Measurements from ENCODE around the gene PSAP.

The PSAP gene

GRCh38 chr10:71801361-71801760 is 49.7 kb downstream of the PSAP start:
- no peaks in the 10 kb centered on the region for H3K4me1 ChIP-seq (ENCODE audit: insufficient read depth, low read length)
- no peaks in the 10 kb centered on the region for H3K36me3 ChIP-seq (ENCODE audit: insufficient read depth, low read length)
- no peaks in the 10 kb centered on the region for H3K9me3 ChIP-seq (ENCODE audit: insufficient read depth, low read depth, low read length)
- H3K9ac ChIP-seq (ENCODE audit: low read depth, low read length), result no peak overlapping the region
- WGBS, result 92% methylated on average over 9 of the region's 9 CpGs
- H3K4me3 ChIP-seq (ENCODE audit: low read length), result no peak overlapping the region
- no peak overlapping the region for H3K27ac ChIP-seq (ENCODE audit: low read depth, low read length)
- 0 out of 2 replicates have a peak, but pooled peaks cover 8% of the 10 kb centered on the region for H3K27me3 ChIP-seq (ENCODE audit: insufficient read depth, low read length)

DNA sequence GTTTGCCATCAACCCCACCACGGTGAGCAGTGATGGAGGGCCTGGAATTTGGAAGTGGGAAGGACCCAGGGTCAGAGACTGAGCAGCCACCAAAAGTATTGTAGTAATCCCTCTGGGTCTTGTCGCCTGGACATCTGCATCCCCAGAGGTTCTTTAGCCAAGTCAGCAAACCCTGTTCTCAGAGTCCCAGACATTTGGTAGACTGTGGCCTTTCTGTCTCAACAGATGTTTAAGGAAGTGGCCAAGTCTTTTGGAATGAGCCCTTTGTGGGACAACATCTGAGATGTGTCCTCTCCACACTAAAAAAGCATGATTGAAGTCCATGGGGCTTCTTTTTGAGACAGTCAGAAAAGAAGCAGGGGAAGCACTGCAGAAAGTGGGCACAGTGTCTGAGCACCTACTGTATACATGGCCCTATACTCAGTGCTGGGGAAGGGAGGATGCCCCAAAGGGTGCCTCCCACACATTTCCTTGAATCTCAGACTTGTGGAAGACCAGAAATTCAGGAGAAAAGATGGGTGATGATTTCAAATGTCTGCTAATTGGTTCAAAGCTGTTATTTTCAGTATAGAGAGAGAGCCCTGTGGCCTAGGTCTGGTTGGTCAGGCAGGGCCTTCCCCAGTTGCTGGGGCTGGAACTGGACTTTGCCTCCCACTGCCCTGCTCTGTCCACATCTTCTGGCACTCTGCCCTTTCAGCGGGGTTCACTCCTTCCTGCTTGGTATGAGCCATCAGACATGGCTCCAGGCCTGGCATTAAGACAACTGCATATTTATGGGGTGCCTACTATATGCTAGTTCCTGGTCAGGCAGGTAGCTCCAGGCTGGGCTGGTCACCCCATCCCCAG is 51.2 kb downstream of the PSAP start:
- 87% methylated on average over 3 of the region's 3 CpGs for WGBS
- Histone ChIP-seq H3K9ac (ENCODE audit: low read depth, low read length) (no peak overlapping the region), H3K36me3 (ENCODE audit: insufficient read depth, low read length) (no peaks in the 10 kb centered on the region), H3K27me3 (ENCODE audit: insufficient read depth, low read length) (0 out of 2 replicates have a peak, but pooled peaks cover under 1% of the 10 kb centered on the region), H3K4me1 (ENCODE audit: insufficient read depth, low read length) (no peaks in the 10 kb centered on the region), H3K27ac (ENCODE audit: low read depth, low read length) (no peak overlapping the region), H3K4me3 (ENCODE audit: low read length) (no peak overlapping the region), H3K9me3 (ENCODE audit: insufficient read depth, low read depth, low read length) (no peaks in the 10 kb centered on the region)

GRCh38 chr10:71799112-71799511 is 51.9 kb downstream of the PSAP start:
- Histone ChIP-seq H3K27ac (ENCODE audit: low read depth, low read length) (no peak overlapping the region), H3K4me1 (ENCODE audit: insufficient read depth, low read length) (no peaks in the 10 kb centered on the region), H3K9ac (ENCODE audit: low read depth, low read length) (no peak overlapping the region), H3K27me3 (ENCODE audit: insufficient read depth, low read length) (no peaks in the 10 kb centered on the region), H3K4me3 (ENCODE audit: low read length) (no peak overlapping the region), H3K9me3 (ENCODE audit: insufficient read depth, low read depth, low read length) (no peaks in the 10 kb centered on the region), H3K36me3 (ENCODE audit: insufficient read depth, low read length) (no peaks in the 10 kb centered on the region)
- 80% methylated on average over 10 of the region's 10 CpGs for WGBS

DNA sequence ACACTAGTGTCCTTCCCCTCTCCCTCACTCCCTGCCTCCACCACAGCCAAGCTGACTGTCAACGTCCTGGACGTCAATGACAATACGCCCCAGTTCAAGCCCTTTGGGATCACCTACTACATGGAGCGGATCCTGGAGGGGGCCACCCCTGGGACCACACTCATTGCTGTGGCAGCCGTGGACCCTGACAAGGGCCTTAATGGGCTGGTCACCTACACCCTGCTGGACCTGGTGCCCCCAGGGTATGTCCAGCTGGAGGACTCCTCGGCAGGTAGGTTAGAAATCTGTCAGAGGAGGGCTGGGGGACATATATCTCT is 52.8 kb downstream of the PSAP start:
- H3K4me3 ChIP-seq (ENCODE audit: low read length), result no peak overlapping the region
- no peaks in the 10 kb centered on the region for H3K4me1 ChIP-seq (ENCODE audit: insufficient read depth, low read length)
- H3K27me3 ChIP-seq (ENCODE audit: insufficient read depth, low read length), result no peaks in the 10 kb centered on the region
- H3K27ac ChIP-seq (ENCODE audit: low read depth, low read length), result no peak overlapping the region
- no peak overlapping the region for H3K9ac ChIP-seq (ENCODE audit: low read depth, low read length)
- 89% methylated on average over 6 of the region's 6 CpGs for WGBS
- H3K9me3 ChIP-seq (ENCODE audit: insufficient read depth, low read depth, low read length), result no peaks in the 10 kb centered on the region
- H3K36me3 ChIP-seq (ENCODE audit: insufficient read depth, low read length), result no peaks in the 10 kb centered on the region

DNA sequence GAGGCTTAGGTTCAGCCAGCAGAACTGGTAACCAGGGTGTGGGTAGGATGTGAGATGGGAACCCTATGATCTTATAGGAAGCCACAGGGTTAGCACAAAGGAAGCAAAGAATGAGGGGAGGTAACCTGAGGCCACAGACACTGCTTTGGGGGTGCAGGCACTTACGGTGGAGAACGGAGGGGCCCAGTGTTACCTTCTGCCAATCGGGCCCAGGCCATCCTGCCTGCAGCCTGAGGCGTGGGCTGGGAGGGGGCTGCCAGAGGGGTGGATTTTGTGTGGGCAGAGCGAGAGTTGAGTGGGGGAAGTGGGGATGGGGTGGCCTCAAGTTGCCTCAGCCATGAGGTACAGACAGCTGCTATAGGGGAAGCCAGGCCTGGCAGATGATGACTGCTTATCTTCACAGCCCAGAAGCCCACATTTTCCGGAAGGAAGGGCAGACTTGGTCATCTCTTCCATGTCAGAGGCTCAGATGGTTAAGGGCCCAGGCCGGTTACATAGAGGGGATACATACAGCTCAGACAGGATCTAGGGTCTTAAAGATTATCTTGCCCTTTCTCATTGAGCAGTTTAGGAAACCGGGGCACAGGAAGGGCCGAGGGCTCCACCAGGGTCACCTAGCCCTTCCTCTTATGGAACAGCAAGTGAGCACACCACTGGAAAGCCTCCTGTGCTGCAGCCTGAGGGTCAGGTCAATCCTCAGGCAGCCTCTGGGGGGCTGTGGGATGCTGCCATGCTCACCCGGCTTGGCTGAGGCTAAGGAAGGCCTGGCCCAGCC is 53.3 kb downstream of the PSAP start:
- no peak overlapping the region for H3K27ac ChIP-seq (ENCODE audit: low read depth, low read length)
- 84% methylated on average over 10 of the region's 10 CpGs for WGBS

GRCh38 chr10:71796749-71797405 is 54.2 kb downstream of the PSAP start:
- H3K27ac ChIP-seq (ENCODE audit: low read depth, low read length), result no peak overlapping the region
- H3K9me3 ChIP-seq (ENCODE audit: insufficient read depth, low read depth, low read length), result no peaks in the 10 kb centered on the region
- H3K4me3 ChIP-seq (ENCODE audit: low read length), result no peak overlapping the region
- 80% methylated on average over 6 of the region's 7 CpGs for WGBS
- no peaks in the 10 kb centered on the region for H3K36me3 ChIP-seq (ENCODE audit: insufficient read depth, low read length)
- no peak overlapping the region for H3K9ac ChIP-seq (ENCODE audit: low read depth, low read length)
- no peaks in the 10 kb centered on the region for H3K27me3 ChIP-seq (ENCODE audit: insufficient read depth, low read length)
- no peaks in the 10 kb centered on the region for H3K4me1 ChIP-seq (ENCODE audit: insufficient read depth, low read length)

More for the DNA sequence above, 53.3 kb downstream of the PSAP start:
- Histone ChIP-seq H3K9ac (ENCODE audit: low read depth, low read length) (no peak overlapping the region), H3K4me1 (ENCODE audit: insufficient read depth, low read length) (no peaks in the 10 kb centered on the region), H3K9me3 (ENCODE audit: insufficient read depth, low read depth, low read length) (no peaks in the 10 kb centered on the region), H3K4me3 (ENCODE audit: low read length) (no peak overlapping the region), H3K27me3 (ENCODE audit: insufficient read depth, low read length) (no peaks in the 10 kb centered on the region), H3K36me3 (ENCODE audit: insufficient read depth, low read length) (no peaks in the 10 kb centered on the region)

GRCh38 chr10:71795248-71795647 is 55.8 kb downstream of the PSAP start:
- H3K4me1 ChIP-seq (ENCODE audit: insufficient read depth, low read length), result no peaks in the 10 kb centered on the region
- no peak overlapping the region for H3K9ac ChIP-seq (ENCODE audit: low read depth, low read length)
- H3K4me3 ChIP-seq (ENCODE audit: low read length), result no peak overlapping the region
- H3K9me3 ChIP-seq (ENCODE audit: insufficient read depth, low read depth, low read length), result no peaks in the 10 kb centered on the region
- WGBS, result 16% methylated on average over 2 of the region's 2 CpGs
- H3K27ac ChIP-seq (ENCODE audit: low read depth, low read length), result no peak overlapping the region
- H3K27me3 ChIP-seq (ENCODE audit: insufficient read depth, low read length), result no peaks in the 10 kb centered on the region
- no peaks in the 10 kb centered on the region for H3K36me3 ChIP-seq (ENCODE audit: insufficient read depth, low read length)

- 87% methylated on average over 17 of the region's 17 CpGs for WGBS
- Histone ChIP-seq H3K9ac (ENCODE audit: low read depth, low read length) (no peak overlapping the region), H3K4me3 (ENCODE audit: low read length) (no peak overlapping the region), H3K27me3 (ENCODE audit: insufficient read depth, low read length) (no peaks in the 10 kb centered on the region), H3K27ac (ENCODE audit: low read depth, low read length) (no peak overlapping the region), H3K4me1 (ENCODE audit: insufficient read depth, low read length) (no peaks in the 10 kb centered on the region), H3K36me3 (ENCODE audit: insufficient read depth, low read length) (no peaks in the 10 kb centered on the region), H3K9me3 (ENCODE audit: insufficient read depth, low read depth, low read length) (no peaks in the 10 kb centered on the region)
Measured at GRCh38 chr10:71790749-71791440, 60.2 kb downstream of the PSAP start.

DNA sequence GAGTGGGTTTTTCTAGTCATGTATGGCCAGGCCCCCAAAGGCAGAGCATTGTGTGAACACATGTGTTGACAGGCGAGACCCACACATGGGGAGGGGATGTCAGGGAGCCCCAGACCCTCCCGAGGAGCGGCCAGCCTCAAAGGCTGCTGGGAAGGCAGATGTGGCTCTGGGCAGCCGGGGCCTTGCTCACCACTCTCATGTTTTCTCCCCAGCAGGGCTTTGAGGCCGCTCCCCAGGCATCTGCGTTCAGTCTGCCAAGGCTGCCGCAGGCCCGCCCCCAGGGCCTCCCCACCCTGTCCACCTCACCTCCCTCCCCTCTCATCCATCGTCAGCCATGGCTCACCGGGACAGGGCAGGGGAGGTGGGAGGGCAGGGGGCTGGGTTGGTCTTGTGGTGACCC is 61.2 kb downstream of the PSAP start:
- H3K36me3 ChIP-seq (ENCODE audit: insufficient read depth, low read length), result no peaks in the 10 kb centered on the region
- no peaks in the 10 kb centered on the region for H3K27me3 ChIP-seq (ENCODE audit: insufficient read depth, low read length)
- no peaks in the 10 kb centered on the region for H3K9me3 ChIP-seq (ENCODE audit: insufficient read depth, low read depth, low read length)
- no peaks in the 10 kb centered on the region for H3K4me1 ChIP-seq (ENCODE audit: insufficient read depth, low read length)
- H3K4me3 ChIP-seq (ENCODE audit: low read length), result no peak overlapping the region
- no peak overlapping the region for H3K27ac ChIP-seq (ENCODE audit: low read depth, low read length)
- no peak overlapping the region for H3K9ac ChIP-seq (ENCODE audit: low read depth, low read length)
- WGBS, result 84% methylated on average over 8 of the region's 10 CpGs

- no peaks in the 10 kb centered on the region for H3K9me3 ChIP-seq (ENCODE audit: insufficient read depth, low read depth, low read length)
Measured at GRCh38 chr10:71788954-71789353, 62.1 kb downstream of the PSAP start.

More at GRCh38 chr10:71788954-71789353, 62.1 kb downstream of the PSAP start:
- Histone ChIP-seq H3K27ac (ENCODE audit: low read depth, low read length) (no peak overlapping the region), H3K4me1 (ENCODE audit: insufficient read depth, low read length) (no peaks in the 10 kb centered on the region), H3K27me3 (ENCODE audit: insufficient read depth, low read length) (no peaks in the 10 kb centered on the region), H3K9ac (ENCODE audit: low read depth, low read length) (no peak overlapping the region), H3K4me3 (ENCODE audit: low read length) (no peak overlapping the region), H3K36me3 (ENCODE audit: insufficient read depth, low read length) (no peaks in the 10 kb centered on the region)
- 93% methylated on average over 7 of the region's 8 CpGs for WGBS

All from HUES64 (cell line).